ENCODE results near the gene CRYBG3. TPM values are rescaled to one million over a fixed set of nuclear protein-coding genes. Genes with fewer than 3 reads are reported as not detected.

Gene CRYBG3
- total and polyA plus RNA-seq, 2 experiments from 2014 or later: 4.3 to 16.9 TPM

DNA sequence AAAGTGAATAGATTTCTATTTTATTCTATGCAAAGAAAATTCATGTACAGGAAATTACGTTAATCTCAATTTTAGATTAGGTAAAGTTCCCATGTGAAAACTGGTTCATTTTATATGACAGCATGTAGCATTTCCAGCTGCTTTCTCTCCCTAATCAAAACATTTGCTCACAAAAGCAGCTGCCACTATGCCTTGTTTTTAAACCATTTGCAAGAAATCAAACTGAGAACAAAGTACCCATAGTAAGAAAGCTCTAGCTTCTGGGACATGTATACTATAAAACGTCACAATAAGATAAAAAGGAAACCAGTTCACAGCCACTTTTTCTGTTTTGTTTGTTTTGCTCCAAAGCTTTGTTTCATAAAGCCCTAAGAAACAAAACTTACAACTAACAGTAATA lies 5.0 kb upstream of the CRYBG3 start:
- Histone ChIP-seq H3K9me3 (ENCODE audit: low read depth) (no peaks in the 10 kb centered on the region), H3K36me3 (ENCODE audit: low read depth) (no peaks in the 10 kb centered on the region), H3K27me3 (replicated peaks; ENCODE audit: insufficient read depth) (no peaks in the 10 kb centered on the region), H3K9ac (no peak overlapping the region), H3K4me3 (no peak overlapping the region), H3K4me1 (ENCODE audit: insufficient read depth) (no peaks in the 10 kb centered on the region), H3F3A (ENCODE audit: insufficient read depth) (peaks cover 14% of the 10 kb centered on the region), H2AFZ (no peak overlapping the region), H3K4me2 (ENCODE audit: unreplicated experiment) (no peak overlapping the region), H4K20me1 (ENCODE audit: insufficient read depth) (no peaks in the 10 kb centered on the region), H3K79me2 (ENCODE audit: insufficient read depth) (no peaks in the 10 kb centered on the region), H3K27ac (no peak overlapping the region), H3K9me2 (ENCODE audit: insufficient read depth) (no peaks in the 10 kb centered on the region)
- no peak for DNase-seq
- TF ChIP-seq EZH2 (IDR thresholded peaks at IDR 0.05; ENCODE audit: insufficient read depth, poor library complexity, severe bottlenecking) (no peak), EZH2phosphoT487 (IDR thresholded peaks at IDR 0.05; ENCODE audit: insufficient read depth, low read depth) (no peak)
- in situ Hi-C loops (cut with MboI): no loop called here
- WGBS, 2 experiments (ENCODE audit: low coverage in 1 of 2, low lambda C conversion rate in 2 of 2, missing lambda C conversion rate in 2 of 2): 91 to 93% methylated on average over 2 of the region's 2 CpGs

DNA sequence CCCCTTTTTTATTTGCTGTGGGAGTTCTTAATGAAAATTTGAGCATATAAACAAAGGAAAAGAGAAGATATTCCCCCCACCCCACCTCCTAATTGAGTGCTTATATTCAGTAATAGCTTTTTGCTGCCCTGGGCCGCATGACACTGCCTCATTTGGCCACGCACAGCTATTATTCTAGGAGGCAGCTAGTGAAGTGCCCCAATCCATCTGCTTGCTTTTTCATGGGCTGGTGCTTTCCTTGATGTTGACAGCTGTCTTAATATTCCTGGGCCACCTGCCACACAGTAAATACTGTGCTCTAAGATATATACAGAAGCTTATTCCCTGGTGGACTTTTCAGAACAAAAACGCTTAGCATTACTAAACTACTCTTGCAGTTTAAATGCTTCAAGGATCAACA lies 3.8 kb upstream of the CRYBG3 start:
- no peak for DNase-seq

DNA sequence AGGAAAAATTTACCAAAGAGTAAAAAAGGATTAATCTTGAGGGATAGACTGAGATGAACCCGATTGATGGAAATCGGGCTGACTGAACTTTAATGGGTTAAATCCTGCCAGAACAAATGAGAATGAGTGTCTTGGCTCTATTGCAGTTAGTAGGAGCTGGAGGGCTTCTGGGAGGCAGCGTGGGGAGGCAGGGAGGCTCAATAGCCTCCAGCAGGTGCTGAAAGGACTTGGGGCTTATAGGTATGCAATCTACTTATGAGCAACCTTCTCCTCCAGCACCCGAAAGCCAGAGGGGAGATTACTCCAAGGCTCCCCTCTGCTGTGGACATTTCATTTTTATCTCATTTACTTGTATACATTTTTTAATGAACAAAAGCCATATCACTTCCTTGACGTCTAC lies 1.0 kb upstream of the CRYBG3 start:
- no peaks in the 10 kb centered on the region for H3K36me3 ChIP-seq (ENCODE audit: low read depth)
- peak overlapping the region; percentile 100 for H2AFZ ChIP-seq
- TF ChIP-seq EZH2phosphoT487 (IDR thresholded peaks at IDR 0.05; ENCODE audit: insufficient read depth, low read depth) (no peak), EZH2 (IDR thresholded peaks at IDR 0.05; ENCODE audit: insufficient read depth, poor library complexity, severe bottlenecking) (no peak)
- peak overlapping the region; percentile 93 for H3K27ac ChIP-seq
- in situ Hi-C loops (cut with MboI): no loop called here
- peaks cover 34% of the 10 kb centered on the region for H3K79me2 ChIP-seq (ENCODE audit: insufficient read depth)
- H3K4me3 ChIP-seq: peak overlapping the region; percentile 92
- no peaks in the 10 kb centered on the region for H3K27me3 ChIP-seq (replicated peaks; ENCODE audit: insufficient read depth)
- DNase-seq: no peak
- 0 out of 2 replicates have a peak, but pooled peaks cover 3% of the 10 kb centered on the region for H4K20me1 ChIP-seq (ENCODE audit: insufficient read depth)
- peaks cover 13% of the 10 kb centered on the region for H3F3A ChIP-seq (ENCODE audit: insufficient read depth)
- WGBS, 2 experiments (ENCODE audit: low coverage in 1 of 2, low lambda C conversion rate in 2 of 2, missing lambda C conversion rate in 2 of 2): 86 to 90% methylated on average over 5 of the region's 5 CpGs
- H3K9me3 ChIP-seq (ENCODE audit: low read depth): no peaks in the 10 kb centered on the region
- no peaks in the 10 kb centered on the region for H3K9me2 ChIP-seq (ENCODE audit: insufficient read depth)
- peak overlapping the region; percentile 94 for H3K9ac ChIP-seq
- H3K4me2 ChIP-seq (ENCODE audit: unreplicated experiment): peak overlapping the region; percentile 96
- H3K4me1 ChIP-seq (ENCODE audit: insufficient read depth): peaks cover 11% of the 10 kb centered on the region

More for the DNA sequence above, 3.8 kb upstream of the CRYBG3 start:
- Histone ChIP-seq H3K36me3 (ENCODE audit: low read depth) (no peaks in the 10 kb centered on the region), H3K9me2 (ENCODE audit: insufficient read depth) (no peaks in the 10 kb centered on the region), H3F3A (ENCODE audit: insufficient read depth) (peaks cover 13% of the 10 kb centered on the region), H3K79me2 (ENCODE audit: insufficient read depth) (peaks cover 6% of the 10 kb centered on the region), H3K4me3 (no peak overlapping the region), H4K20me1 (ENCODE audit: insufficient read depth) (no peaks in the 10 kb centered on the region), H3K4me1 (ENCODE audit: insufficient read depth) (no peaks in the 10 kb centered on the region), H3K27me3 (replicated peaks; ENCODE audit: insufficient read depth) (no peaks in the 10 kb centered on the region), H3K9me3 (ENCODE audit: low read depth) (no peaks in the 10 kb centered on the region), H2AFZ (no peak overlapping the region), H3K4me2 (ENCODE audit: unreplicated experiment) (no peak overlapping the region), H3K27ac (no peak overlapping the region), H3K9ac (no peak overlapping the region)
- TF ChIP-seq EZH2 (IDR thresholded peaks at IDR 0.05; ENCODE audit: insufficient read depth, poor library complexity, severe bottlenecking) (no peak), EZH2phosphoT487 (IDR thresholded peaks at IDR 0.05; ENCODE audit: insufficient read depth, low read depth) (no peak)
- in situ Hi-C loops (cut with MboI): no loop called here
- 74 to 82% methylated on average over 3 of the region's 3 CpGs for WGBS, 2 experiments (ENCODE audit: low coverage in 1 of 2, low lambda C conversion rate in 2 of 2, missing lambda C conversion rate in 2 of 2)

DNA sequence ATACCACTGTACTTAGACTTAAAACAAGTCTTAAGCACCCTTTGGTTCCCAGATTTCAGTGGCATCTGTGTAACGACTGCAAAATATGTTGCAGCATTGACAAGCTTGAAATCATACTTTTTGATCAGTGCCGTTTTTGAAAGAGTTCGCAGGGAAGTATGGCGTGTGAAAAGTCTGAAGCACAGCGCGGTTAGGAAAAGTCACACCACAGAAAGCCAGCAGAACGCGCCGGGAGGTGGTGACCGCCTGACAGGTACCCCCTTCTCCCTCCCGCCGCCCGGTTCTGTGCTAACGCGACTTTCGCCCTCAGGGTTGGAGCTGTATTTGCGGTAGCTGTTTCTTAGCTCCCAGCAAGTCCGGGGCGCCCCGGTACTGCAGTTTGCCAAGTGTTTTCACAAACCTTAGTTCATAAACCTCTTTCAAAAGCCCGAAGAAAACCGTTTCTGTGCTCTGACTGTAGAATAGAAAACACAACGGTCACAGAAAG lies 481 bp upstream of the CRYBG3 start:
- Histone ChIP-seq H3K9me2 (ENCODE audit: insufficient read depth) (no peaks in the 10 kb centered on the region), H3F3A (ENCODE audit: insufficient read depth) (peaks cover 13% of the 10 kb centered on the region), H3K27me3 (replicated peaks; ENCODE audit: insufficient read depth) (no peaks in the 10 kb centered on the region), H3K9me3 (ENCODE audit: low read depth) (no peaks in the 10 kb centered on the region), H4K20me1 (ENCODE audit: insufficient read depth) (peaks cover 5% of the 10 kb centered on the region; the same call in 1 of the 2 replicates), H3K27ac (peak overlapping the region; percentile 93), H3K4me2 (ENCODE audit: unreplicated experiment) (peak overlapping the region; percentile 96), H3K79me2 (ENCODE audit: insufficient read depth) (peaks cover 40% of the 10 kb centered on the region), H3K4me3 (peak overlapping the region; percentile 92), H3K4me1 (ENCODE audit: insufficient read depth) (peaks cover 11% of the 10 kb centered on the region), H2AFZ (peak overlapping the region; percentile 100), H3K36me3 (ENCODE audit: low read depth) (no peaks in the 10 kb centered on the region), H3K9ac (peak overlapping the region; percentile 94)
- no peak for DNase-seq
- TF ChIP-seq EZH2 (IDR thresholded peaks at IDR 0.05; ENCODE audit: insufficient read depth, poor library complexity, severe bottlenecking) (no peak), EZH2phosphoT487 (IDR thresholded peaks at IDR 0.05; ENCODE audit: insufficient read depth, low read depth) (no peak)
- WGBS, 2 experiments (ENCODE audit: low coverage in 1 of 2, low lambda C conversion rate in 2 of 2, missing lambda C conversion rate in 2 of 2): 1 to 2% methylated on average over 23 of the region's 23 CpGs
- in situ Hi-C loops (cut with MboI): no loop called here
